Naive B cell (primary cell): ENCODE measurements around the gene AGL. TPM values are rescaled to one million over a fixed set of nuclear protein-coding genes. Genes with fewer than 3 reads are reported as not detected.
"Not testable (repeated sequence)": the region's sequence is repeated elsewhere in the genome, so short reads cannot be mapped to it uniquely, and the experiment has no call there.

ENCODE experiments used
- ATAC-seq, 2 donors: fragments of 150-1000 bp; cut with Tn5 transposase; 2 replicates each; pipeline ENCODE4 v1.10.0; 2021; ENCODE audit warnings: low read depth in 2 of 2, mild to moderate bottlenecking in 2 of 2, moderate library complexity in 2 of 2
- DNase-seq: peaks from one replicate; pipeline ENCODE4 v3.0.0; 2022
- H3K27ac Mint-ChIP-seq, 6 donors: one replicate each; pipeline ENCODE4 v1.8.0; 2020 to 2022; ENCODE audit warnings: mild to moderate bottlenecking in 6 of 6, mixed read lengths in 6 of 6, moderate library complexity in 5 of 6, inconsistent platforms in 2 of 6
- H3K27me3 Mint-ChIP-seq, 3 donors: one replicate each; pipeline ENCODE4 v1.8.0; 2021 to 2022; ENCODE audit warnings: mixed read lengths in 3 of 3, mild to moderate bottlenecking in 1 of 3
- H3K36me3 Mint-ChIP-seq, 2 donors: one replicate each; pipeline ENCODE4 v1.8.0; 2020 to 2022; ENCODE audit warnings: mixed read lengths in 2 of 2, inconsistent platforms in 1 of 2, mild to moderate bottlenecking in 1 of 2
- H3K4me1 Mint-ChIP-seq, 3 donors: one replicate each; pipeline ENCODE4 v1.8.0; 2020 to 2022; ENCODE audit warnings: mixed read lengths in 3 of 3, inconsistent platforms in 1 of 3, mild to moderate bottlenecking in 1 of 3, moderate library complexity in 1 of 3
- H3K4me3 Mint-ChIP-seq, 8 donors: one replicate each; pipeline ENCODE4 v1.8.0; 2020 to 2022; ENCODE audit warnings: mild to moderate bottlenecking in 8 of 8, mixed read lengths in 8 of 8, moderate library complexity in 8 of 8, inconsistent platforms in 2 of 8
- H3K9me3 Mint-ChIP-seq, 7 donors: one replicate each; pipeline ENCODE4 v1.8.0; 2020 to 2022; ENCODE audit warnings: mixed read lengths in 7 of 7, mild to moderate bottlenecking in 5 of 7, inconsistent platforms in 2 of 7, moderate library complexity in 1 of 7
- polyA plus RNA-seq, 6 donors: library from polyadenylated mRNA; unstranded; fragments of 300-500 nt; fragmentation: Illumina TruSeq; gene quantifications; one replicate each; pipeline ENCODE4 v1.2.3, GENCODE V29; 2021; ENCODE audit warnings: low read depth in 6 of 6

AGL gene
- polyA plus RNA-seq, 6 donors from 2014 or later: 6.9 to 12.7 (median 9.7) TPM

DNA sequence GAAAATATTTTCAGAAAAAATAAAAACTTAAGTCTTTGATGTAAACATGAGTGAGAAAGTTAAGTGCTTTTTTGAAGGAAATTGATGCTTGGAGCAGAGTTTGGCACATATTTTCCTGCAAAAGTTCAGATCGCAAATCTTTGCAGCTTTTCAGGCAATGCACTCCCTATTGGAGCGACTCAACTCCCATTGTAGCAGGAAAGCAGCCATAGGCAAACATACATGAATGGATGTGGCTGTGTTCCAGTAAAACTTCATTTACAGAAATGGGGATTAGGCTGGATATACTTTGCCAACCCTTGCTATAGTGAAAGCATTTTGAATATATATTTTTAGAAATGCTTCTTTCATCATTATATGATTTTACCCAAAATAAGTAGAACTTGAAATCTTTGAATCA is 8.1 kb downstream of the AGL start:
- H3K36me3 Mint-ChIP-seq: peaks cover 15 to 18% of the 10 kb centered on the region in 2 donors
- peaks cover 0 to 5% (median 1%) of the 10 kb centered on the region in 3 donors for H3K4me1 Mint-ChIP-seq
- H3K9me3 Mint-ChIP-seq: peaks cover 0 to 4% (median 0%) of the 10 kb centered on the region in 7 donors
- no peaks in the 10 kb centered on the region for H3K27me3 Mint-ChIP-seq
- no peak for DNase-seq
- no peak overlapping the region for H3K4me3 Mint-ChIP-seq
- peak overlapping the region in 1 of 6 donors; percentile 36 for H3K27ac Mint-ChIP-seq
- no peak for ATAC-seq

DNA sequence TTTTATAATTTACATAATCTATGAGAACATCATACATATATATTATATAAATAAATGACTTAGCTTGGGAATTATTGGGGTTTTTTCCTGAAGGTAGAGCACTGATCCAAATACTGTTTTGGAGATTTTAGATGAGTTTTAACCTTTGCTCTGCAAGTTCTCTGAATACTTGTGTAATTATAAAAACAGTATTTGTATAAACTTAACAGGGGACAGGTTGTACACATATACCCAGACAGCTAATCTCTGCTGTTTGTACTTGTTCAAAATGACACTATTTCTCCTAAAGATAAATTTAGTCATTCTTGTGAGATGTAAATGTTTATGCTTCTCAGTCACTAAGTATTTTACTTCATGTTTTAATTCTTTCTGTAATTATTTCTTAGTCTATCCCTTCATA is 8.7 kb downstream of the AGL start:
- Mint-ChIP-seq H3K27me3 (no peaks in the 10 kb centered on the region), H3K9me3 (peaks cover 0 to 4% (median 0%) of the 10 kb centered on the region in 7 donors), H3K27ac (no peak overlapping the region), H3K36me3 (peaks cover 15% of the 10 kb centered on the region in 2 donors), H3K4me3 (no peak overlapping the region), H3K4me1 (peaks cover 0 to 5% (median 0%) of the 10 kb centered on the region in 3 donors)
- DNase-seq: no peak
- ATAC-seq: no peak

DNA sequence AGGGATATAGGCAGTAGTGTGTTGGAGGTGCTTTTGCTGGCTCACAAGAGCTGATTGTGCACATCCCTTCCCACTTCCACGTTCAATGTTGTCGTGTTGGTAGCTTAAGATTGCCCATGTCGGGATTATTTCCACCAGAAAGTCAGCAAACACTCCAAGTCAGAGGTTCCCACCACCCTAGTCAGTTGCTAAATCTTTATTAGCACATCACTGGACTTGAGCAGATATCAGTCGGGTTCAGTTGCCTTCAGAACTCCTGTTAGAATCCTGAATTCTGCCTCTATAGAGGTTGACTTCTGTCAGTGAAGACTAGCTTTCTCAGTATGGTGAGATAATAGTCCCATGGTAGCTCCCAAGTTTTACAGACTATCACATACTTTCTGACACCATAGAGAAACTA is 10.5 kb downstream of the AGL start:
- Mint-ChIP-seq H3K4me3 (no peak overlapping the region), H3K36me3 (peaks cover 24 to 25% of the 10 kb centered on the region in 2 donors), H3K4me1 (peaks cover 0 to 5% (median 0%) of the 10 kb centered on the region in 3 donors), H3K9me3 (peaks cover 0 to 4% (median 0%) of the 10 kb centered on the region in 7 donors), H3K27me3 (no peaks in the 10 kb centered on the region), H3K27ac (peak overlapping the region in 1 of 6 donors; percentile 50)
- ATAC-seq: no peak
- DNase-seq: no peak

DNA sequence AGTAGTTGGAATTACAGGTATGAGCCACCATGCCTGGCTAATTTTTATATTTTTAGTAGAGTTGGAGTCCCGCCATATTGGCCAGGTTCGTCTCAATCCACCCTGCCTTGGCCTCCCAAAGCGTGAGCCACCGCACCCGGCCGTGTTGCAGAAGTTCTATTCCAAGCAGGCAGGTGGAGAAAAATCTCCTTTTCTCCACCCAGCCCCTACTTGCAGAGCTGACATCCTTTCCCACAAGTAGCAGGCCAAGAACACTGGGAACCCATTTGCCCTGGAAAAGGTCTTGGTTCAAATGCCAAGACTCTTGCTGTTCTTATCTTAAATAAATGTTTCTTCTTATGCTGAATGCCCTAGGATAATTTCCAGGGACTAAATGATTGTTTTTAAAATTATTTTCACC is 17.5 kb downstream of the AGL start:
- ATAC-seq (no peak), DNase-seq (no peak)
- H3K4me1 Mint-ChIP-seq: no peaks in the 10 kb centered on the region
- peaks cover 9 to 11% of the 10 kb centered on the region in 2 donors for H3K36me3 Mint-ChIP-seq
- H3K27ac Mint-ChIP-seq: no peak overlapping the region
- H3K27me3 Mint-ChIP-seq: no peaks in the 10 kb centered on the region
- H3K4me3 Mint-ChIP-seq: no peak overlapping the region
- H3K9me3 Mint-ChIP-seq: peaks cover 0 to under 1% (median 0%) of the 10 kb centered on the region in 7 donors

DNA sequence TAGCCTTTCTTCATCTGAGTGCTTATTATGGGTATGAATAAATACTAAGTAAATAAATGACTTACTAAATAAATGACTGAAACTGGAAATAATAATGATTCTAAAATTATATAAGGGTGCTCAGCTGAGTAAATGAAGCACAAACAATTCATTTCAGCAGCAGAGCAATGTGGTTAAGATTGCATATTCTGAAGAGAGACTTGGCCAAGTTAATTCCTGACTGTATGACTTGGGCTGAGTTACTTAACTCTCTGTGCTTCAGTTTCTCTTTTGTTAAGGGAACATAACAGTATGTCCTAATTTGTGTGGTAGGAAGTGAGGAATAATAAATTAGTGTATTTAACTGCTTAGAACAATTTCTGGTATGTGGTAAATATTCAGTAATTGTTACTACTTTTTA is 19.1 kb downstream of the AGL start:
- ATAC-seq (no peak), DNase-seq (no peak)
- Mint-ChIP-seq H3K9me3 (no peaks in the 10 kb centered on the region), H3K36me3 (peaks cover 7% of the 10 kb centered on the region in 2 donors), H3K27ac (peak overlapping the region in 1 of 6 donors; percentile 28), H3K27me3 (no peaks in the 10 kb centered on the region), H3K4me3 (no peak overlapping the region), H3K4me1 (no peaks in the 10 kb centered on the region)

DNA sequence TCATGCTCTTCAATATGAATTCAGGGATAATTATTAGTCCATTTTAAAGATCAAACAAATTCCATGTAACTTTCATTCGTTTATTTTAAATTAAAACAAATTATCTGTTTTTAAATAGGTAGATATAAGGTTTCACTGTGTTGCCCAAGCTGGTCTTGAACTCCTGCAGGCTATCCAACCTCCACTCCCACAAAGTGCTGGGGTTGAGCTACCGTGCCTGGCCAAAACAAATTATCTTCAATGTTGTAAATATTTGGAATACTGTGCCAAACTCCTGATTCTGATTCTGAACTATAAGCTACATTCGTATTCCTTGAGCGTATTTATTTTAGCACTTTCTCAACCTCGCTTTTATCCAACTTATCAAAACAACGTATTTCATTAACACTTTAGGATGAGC is 19.6 kb downstream of the AGL start:
- no peak for DNase-seq
- no peak overlapping the region for H3K27ac Mint-ChIP-seq
- no peaks in the 10 kb centered on the region for H3K9me3 Mint-ChIP-seq
- no peak overlapping the region for H3K4me3 Mint-ChIP-seq
- no peaks in the 10 kb centered on the region for H3K4me1 Mint-ChIP-seq
- no peak for ATAC-seq
- peaks cover 2 to 3% of the 10 kb centered on the region in 2 donors for H3K36me3 Mint-ChIP-seq
- no peaks in the 10 kb centered on the region for H3K27me3 Mint-ChIP-seq

DNA sequence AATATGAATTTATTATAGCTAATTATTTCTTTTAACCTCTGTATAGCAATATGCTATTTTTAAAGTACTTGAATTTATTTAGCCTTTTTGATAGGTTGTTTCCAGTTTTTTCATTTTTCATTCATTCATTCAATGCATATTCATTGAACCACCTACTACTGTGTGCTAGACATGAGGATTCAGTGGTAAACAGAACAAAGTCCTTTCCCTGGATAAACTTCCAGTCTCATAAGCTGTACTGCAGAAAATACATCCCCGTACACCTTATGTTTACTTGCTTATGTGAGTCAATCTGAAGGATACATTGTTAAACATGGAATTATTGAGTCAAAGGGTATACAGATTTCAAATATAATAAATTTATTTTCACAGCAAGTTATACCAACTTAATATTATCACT is 21.9 kb downstream of the AGL start:
- H3K27ac Mint-ChIP-seq: no peak overlapping the region

DNA sequence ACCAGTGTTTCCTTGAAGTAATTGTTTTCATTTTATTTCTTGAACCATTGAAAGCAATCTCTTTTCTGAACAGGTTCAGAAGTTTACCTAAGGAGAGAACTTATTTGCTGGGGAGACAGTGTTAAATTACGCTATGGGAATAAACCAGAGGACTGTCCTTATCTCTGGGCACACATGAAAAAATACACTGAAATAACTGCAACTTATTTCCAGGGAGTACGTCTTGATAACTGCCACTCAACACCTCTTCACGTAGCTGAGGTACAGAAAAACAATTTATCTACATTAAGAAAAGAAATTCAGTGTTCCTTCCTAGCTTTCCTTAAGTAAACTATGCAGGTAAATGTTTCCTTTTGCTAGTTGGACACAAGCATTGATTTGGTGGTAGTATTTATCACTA is 27.4 kb downstream of the AGL start:
- Mint-ChIP-seq H3K4me3 (no peak overlapping the region), H3K27me3 (no peaks in the 10 kb centered on the region), H3K4me1 (no peaks in the 10 kb centered on the region), H3K9me3 (no peaks in the 10 kb centered on the region), H3K27ac (no peak overlapping the region), H3K36me3 (peaks cover 0 to 23% of the 10 kb centered on the region in 2 donors)
- no peak for ATAC-seq
- DNase-seq: no peak

More for the DNA sequence above, 21.9 kb downstream of the AGL start:
- H3K4me3 Mint-ChIP-seq: no peak overlapping the region
- no peaks in the 10 kb centered on the region for H3K27me3 Mint-ChIP-seq
- H3K36me3 Mint-ChIP-seq: peaks cover 0 to 14% of the 10 kb centered on the region in 2 donors
- H3K9me3 Mint-ChIP-seq: no peaks in the 10 kb centered on the region
- ATAC-seq (no peak), DNase-seq (no peak)
- no peaks in the 10 kb centered on the region for H3K4me1 Mint-ChIP-seq

DNA sequence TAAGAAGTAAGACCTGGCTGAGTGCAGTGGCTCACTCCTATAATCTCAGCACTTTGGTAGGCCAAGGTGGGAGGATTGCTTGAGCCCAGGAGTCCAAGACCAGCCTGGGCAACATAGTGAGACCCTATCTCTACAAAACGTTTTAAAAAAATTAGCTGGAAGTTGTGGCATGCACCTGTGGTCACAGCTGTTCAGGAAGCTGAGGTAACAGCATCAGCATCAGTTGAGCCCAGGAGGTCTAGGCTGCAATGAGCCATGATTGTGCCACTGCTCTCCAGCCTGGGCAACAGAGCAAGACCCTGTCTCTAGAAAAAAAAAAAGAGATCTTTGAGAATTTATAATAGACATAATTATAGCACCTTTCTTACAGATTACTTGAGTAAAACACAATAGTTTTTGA is 36.0 kb downstream of the AGL start:
- DNase-seq (no peak), ATAC-seq (no peak)
- Mint-ChIP-seq H3K4me1 (no peaks in the 10 kb centered on the region), H3K27me3 (no peaks in the 10 kb centered on the region), H3K4me3 (no peak overlapping the region), H3K36me3 (peaks cover 14 to 19% of the 10 kb centered on the region in 2 donors), H3K9me3 (no peaks in the 10 kb centered on the region), H3K27ac (peak overlapping the region in 1 of 6 donors; percentile 67)

DNA sequence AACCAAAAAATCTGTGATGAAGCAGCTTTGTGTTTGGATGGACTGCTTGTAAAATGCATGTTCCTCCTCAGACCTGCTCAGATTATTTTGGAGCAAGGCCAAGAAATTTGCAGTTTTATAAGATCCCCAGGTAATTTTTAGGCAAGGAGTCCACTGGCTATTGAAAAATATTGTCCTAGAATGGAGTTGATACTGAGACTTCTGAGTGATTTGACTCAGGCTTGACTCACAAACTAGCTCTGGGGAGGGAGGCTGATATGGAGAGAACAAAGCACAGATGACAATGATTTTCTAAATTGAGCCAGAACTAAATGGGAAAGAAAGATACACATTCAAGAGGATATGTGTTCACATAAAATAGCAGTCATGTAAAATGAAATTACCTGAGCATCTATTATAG is 36.7 kb downstream of the AGL start:
- no peaks in the 10 kb centered on the region for H3K4me1 Mint-ChIP-seq
- DNase-seq (no peak), ATAC-seq (no peak)
- H3K27ac Mint-ChIP-seq: peak overlapping the region in 1 of 6 donors; percentile 13
- H3K4me3 Mint-ChIP-seq: no peak overlapping the region
- no peaks in the 10 kb centered on the region for H3K9me3 Mint-ChIP-seq
- H3K27me3 Mint-ChIP-seq: no peaks in the 10 kb centered on the region
- H3K36me3 Mint-ChIP-seq: peaks cover 14 to 19% of the 10 kb centered on the region in 2 donors

DNA sequence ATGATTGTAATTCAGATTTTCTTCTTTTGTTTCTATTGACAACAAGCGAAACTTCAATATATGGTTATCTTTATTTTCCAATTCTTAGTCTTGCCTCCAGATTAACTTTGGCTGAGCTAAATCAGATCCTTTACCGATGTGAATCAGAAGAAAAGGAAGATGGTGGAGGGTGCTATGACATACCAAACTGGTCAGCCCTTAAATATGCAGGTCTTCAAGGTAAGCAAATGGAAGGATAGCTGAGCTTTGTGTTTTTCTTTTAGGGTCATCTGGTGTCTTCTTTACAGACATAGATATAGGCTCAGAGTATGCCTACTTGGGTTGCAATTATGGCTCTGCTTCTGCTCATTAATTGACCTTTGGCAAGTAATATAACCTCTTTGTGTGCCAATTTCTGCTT is 37.7 kb downstream of the AGL start:
- Mint-ChIP-seq H3K27ac (no peak overlapping the region), H3K27me3 (no peaks in the 10 kb centered on the region), H3K9me3 (no peaks in the 10 kb centered on the region), H3K36me3 (peaks cover 14 to 20% of the 10 kb centered on the region in 2 donors), H3K4me1 (no peaks in the 10 kb centered on the region), H3K4me3 (no peak overlapping the region)
- no peak for ATAC-seq
- no peak for DNase-seq

DNA sequence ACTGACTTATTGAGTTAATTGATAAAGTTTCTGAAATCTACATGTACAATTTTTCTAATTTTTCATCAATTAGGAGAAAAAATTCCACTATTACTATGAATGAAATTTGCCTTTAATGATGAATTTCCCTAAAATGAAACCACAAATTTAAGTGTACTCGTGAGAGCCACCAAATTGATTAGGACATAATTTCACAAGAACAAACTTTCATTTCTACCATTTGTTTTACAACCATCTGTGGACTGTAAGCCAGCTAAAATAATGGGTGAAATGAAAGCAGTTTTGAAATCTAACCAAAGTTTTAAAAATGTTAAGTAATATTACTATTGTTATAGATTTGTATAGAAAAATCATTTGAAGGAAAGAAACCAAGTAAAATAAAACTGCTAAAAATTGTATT is 41.8 kb downstream of the AGL start:
- DNase-seq (no peak), ATAC-seq (no peak)
- Mint-ChIP-seq H3K4me1 (no peaks in the 10 kb centered on the region), H3K9me3 (no peaks in the 10 kb centered on the region), H3K27me3 (no peaks in the 10 kb centered on the region), H3K4me3 (no peak overlapping the region), H3K36me3 (peaks cover 15 to 21% of the 10 kb centered on the region in 2 donors), H3K27ac (no peak overlapping the region)

DNA sequence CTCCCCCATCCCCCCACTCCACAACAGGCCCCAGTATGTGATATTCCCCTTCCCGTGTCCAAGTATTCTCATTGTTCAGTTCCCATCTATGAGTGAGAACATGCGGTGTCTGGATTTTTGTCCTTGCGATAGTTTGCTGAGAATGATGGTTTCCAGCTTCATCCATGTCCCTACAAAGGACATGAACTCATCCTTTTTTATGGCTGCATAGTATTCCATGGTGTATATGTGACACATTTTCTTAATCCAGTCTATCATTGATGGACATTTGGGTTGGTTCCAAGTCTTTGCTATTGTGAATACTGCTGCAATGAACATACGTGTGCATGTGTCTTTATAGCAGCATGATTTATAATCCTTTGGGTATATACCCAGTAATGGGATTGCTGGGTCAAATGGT is 53.1 kb downstream of the AGL start:
- peaks cover 24 to 44% of the 10 kb centered on the region in 2 donors for H3K36me3 Mint-ChIP-seq
- not testable (repeated sequence) for DNase-seq, H3K4me1 Mint-ChIP-seq, H3K27ac Mint-ChIP-seq, H3K27me3 Mint-ChIP-seq, ATAC-seq, H3K4me3 Mint-ChIP-seq
- peaks cover 5 to 17% (median 9%) of the 10 kb centered on the region in 7 donors for H3K9me3 Mint-ChIP-seq

DNA sequence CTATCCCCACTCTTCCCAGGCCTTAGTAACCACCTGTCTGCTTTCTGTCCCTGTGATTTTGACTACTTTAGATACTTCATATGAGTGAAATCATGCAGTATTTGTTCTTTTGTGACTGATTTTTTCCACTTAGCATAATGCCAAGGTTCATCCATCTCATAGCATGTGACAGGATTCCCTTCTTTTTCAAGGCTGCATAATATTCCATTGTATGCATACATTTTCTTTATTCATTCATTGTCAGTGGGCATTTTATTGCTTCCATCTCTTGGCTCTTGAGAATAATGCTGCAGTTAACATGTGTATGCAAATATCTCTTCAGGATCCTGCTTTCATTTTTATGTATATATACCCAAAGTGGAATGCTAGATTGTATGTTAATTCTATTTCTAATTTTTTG is 56.4 kb downstream of the AGL start:
- H3K27ac Mint-ChIP-seq: no peak overlapping the region
- H3K4me1 Mint-ChIP-seq: no peaks in the 10 kb centered on the region
- DNase-seq: no peak
- H3K27me3 Mint-ChIP-seq: no peaks in the 10 kb centered on the region
- peaks cover 38 to 49% of the 10 kb centered on the region in 2 donors for H3K36me3 Mint-ChIP-seq
- ATAC-seq: no peak
- no peak overlapping the region for H3K4me3 Mint-ChIP-seq
- H3K9me3 Mint-ChIP-seq: peaks cover 5 to 17% (median 9%) of the 10 kb centered on the region in 7 donors

DNA sequence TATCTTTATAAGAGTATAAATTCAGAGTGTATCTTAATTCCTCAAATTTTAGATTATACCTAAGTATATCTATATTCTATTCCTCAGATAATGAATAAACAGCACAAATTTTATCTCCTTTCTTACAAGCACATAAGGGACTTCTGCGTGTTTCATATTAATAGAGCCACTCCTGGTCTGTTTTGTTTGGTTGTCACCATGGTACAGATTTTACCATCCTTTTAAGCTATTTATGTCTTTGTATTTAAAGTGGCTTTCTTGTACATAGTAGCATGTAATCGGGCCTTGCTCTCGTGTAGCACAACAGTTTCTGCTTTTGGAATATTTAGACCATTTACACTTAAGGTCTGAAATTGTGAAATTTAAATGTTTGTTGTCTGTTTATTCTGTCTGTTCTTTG is 67.1 kb downstream of the AGL start:
- peaks cover 9 to 19% of the 10 kb centered on the region in 2 donors for H3K36me3 Mint-ChIP-seq
- H3K4me3 Mint-ChIP-seq: no peak overlapping the region
- no peaks in the 10 kb centered on the region for H3K27me3 Mint-ChIP-seq
- no peak for DNase-seq
- no peak overlapping the region for H3K27ac Mint-ChIP-seq
- no peaks in the 10 kb centered on the region for H3K9me3 Mint-ChIP-seq
- ATAC-seq: no peak
- H3K4me1 Mint-ChIP-seq: no peaks in the 10 kb centered on the region
